Fibroblast of lung (primary cell): Measurements from ENCODE around the gene DENND1A.

Experiments used
- EZH2 ChIP-seq: IDR thresholded peaks from 2 replicates; pipeline ENCODE4 v1.5.1; 2012; ENCODE audit warnings: low read length, control low read depth, mild to moderate bottlenecking; ENCODE audit errors: missing control alignments
- TF ChIP-seq, protein P1 (sequence below), 2 donors: IDR thresholded peaks in 1 of 2; conservative IDR thresholded peaks in 1 of 2; 1 replicate in 1 of 2; 2 replicates in 1 of 2; pipeline ENCODE4 v1.5.1; 2011 to 2012; ENCODE audit warnings: low read length in 2 of 2, control low read depth in 1 of 2, inconsistent platforms in 1 of 2, low read depth in 1 of 2, mild to moderate bottlenecking in 1 of 2

DNA sequence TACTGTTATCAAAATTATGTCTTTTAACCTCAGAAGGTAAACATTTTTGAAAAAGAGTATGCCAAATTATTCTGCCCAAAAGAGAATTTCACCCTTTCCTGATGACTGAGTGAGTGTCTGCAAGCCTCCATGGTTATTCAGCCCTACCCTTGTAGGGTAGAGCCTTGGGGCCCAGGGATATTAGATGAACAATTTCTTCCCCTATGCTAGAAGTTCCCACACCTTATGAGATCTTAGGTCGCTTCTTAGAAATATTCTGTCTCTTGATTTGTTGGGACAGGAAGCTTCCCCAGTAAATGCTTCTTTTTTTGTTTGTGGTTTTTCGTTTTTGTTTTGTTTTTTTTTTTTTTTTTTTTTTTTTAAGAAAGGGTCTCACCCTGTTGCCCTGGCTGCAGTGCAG is 570.8 kb downstream of the DENND1A start:
- TF ChIP-seq, protein P1, sequence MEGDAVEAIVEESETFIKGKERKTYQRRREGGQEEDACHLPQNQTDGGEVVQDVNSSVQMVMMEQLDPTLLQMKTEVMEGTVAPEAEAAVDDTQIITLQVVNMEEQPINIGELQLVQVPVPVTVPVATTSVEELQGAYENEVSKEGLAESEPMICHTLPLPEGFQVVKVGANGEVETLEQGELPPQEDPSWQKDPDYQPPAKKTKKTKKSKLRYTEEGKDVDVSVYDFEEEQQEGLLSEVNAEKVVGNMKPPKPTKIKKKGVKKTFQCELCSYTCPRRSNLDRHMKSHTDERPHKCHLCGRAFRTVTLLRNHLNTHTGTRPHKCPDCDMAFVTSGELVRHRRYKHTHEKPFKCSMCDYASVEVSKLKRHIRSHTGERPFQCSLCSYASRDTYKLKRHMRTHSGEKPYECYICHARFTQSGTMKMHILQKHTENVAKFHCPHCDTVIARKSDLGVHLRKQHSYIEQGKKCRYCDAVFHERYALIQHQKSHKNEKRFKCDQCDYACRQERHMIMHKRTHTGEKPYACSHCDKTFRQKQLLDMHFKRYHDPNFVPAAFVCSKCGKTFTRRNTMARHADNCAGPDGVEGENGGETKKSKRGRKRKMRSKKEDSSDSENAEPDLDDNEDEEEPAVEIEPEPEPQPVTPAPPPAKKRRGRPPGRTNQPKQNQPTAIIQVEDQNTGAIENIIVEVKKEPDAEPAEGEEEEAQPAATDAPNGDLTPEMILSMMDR (conservative IDR thresholded peaks at IDR 0.05 in 1 of 2, IDR thresholded peaks at IDR 0.05 in 1 of 2; ENCODE audit: low read depth in 1 of 2, low read length in 2 of 2): no peak
- no peak for TF ChIP-seq EZH2
